Gastrocnemius medialis (tissue), 4 donors: Measurements from ENCODE around the gene FABP2. TPM values are rescaled to one million over a fixed set of nuclear protein-coding genes. Genes with fewer than 3 reads are reported as not detected.
"Not testable (repeated sequence)": the region's sequence is repeated elsewhere in the genome, so short reads cannot be mapped to it uniquely, and the experiment has no call there.

Experiments
- ATAC-seq, 2 donors: fragments of 150-250 bp; one replicate each; pipeline ENCODE4 v1.9.1; 2016
- DNase-seq, 2 donors: peaks; one replicate each; pipeline ENCODE4 v3.0.0-alpha.2; 2019
- H3K27ac ChIP-seq, 4 donors: fragments of 200-600 bp; sonication (generic); 1 replicate in 1 of 4; 2 replicates in 3 of 4; pipeline ENCODE4 v1.5.1; 2016 to 2018; ENCODE audit warnings: mild to moderate bottlenecking in 2 of 4, moderate library complexity in 1 of 4
- H3K27me3 ChIP-seq, 3 donors: fragments of 200-600 bp; sonication (generic) in 2 of 3; 1 replicate in 1 of 3; 2 replicates in 2 of 3; pipeline versions ENCODE4 v1.5.1 to v1.6.0; 2016 to 2019; ENCODE audit warnings: mild to moderate bottlenecking in 1 of 3, moderate library complexity in 1 of 3
- H3K36me3 ChIP-seq, 2 donors: fragments of 200-600 bp; sonication (generic) in 1 of 2; one replicate each; pipeline ENCODE4 v1.5.1; 2017 to 2018
- H3K4me1 ChIP-seq, 2 donors: fragments of 200-600 bp; sonication (generic) in 1 of 2; one replicate each; pipeline ENCODE4 v1.5.1; 2016 to 2017; ENCODE audit warnings: mild to moderate bottlenecking in 2 of 2
- H3K4me3 ChIP-seq, 4 donors: fragments of 200-600 bp; sonication (generic) in 3 of 4; 1 replicate in 1 of 4; 2 replicates in 3 of 4; pipeline ENCODE4 v1.5.1; 2016 to 2019; ENCODE audit warnings: mild to moderate bottlenecking in 2 of 4
- H3K9me3 ChIP-seq, 3 donors: fragments of 200-600 bp; sonication (generic) in 2 of 3; 1 replicate in 1 of 3; 2 replicates in 2 of 3; pipeline ENCODE4 v1.5.1; 2016 to 2019
- CTCF ChIP-seq, 5 experiments: fragments of 450-650 bp in 3 of 5; fragments of 200-600 bp in 2 of 5; sonication (generic) in 2 of 5; IDR thresholded peaks in 4 of 5; conservative IDR thresholded peaks in 1 of 5; 1 replicate in 4 of 5; 2 replicates in 1 of 5; pipeline ENCODE4 v1.5.1; 2016 to 2019; ENCODE audit warnings: antibody characterized with exemption in 5 of 5, mild to moderate bottlenecking in 3 of 5, moderate library complexity in 3 of 5
- POLR2A ChIP-seq, 2 donors: fragments of 450-650 bp; IDR thresholded peaks; one replicate each; pipeline ENCODE4 v1.6.1; 2017; ENCODE audit warnings: antibody characterized with exemption in 2 of 2, mild to moderate bottlenecking in 2 of 2, moderate library complexity in 2 of 2
- in situ Hi-C, 4 donors: fragments of 200-750 bp; cut with MboI; loops; one replicate each; pipeline versions ENCODE4 v1.15.0 to v1.8.0; 2017; ENCODE audit warnings: low sequenced_read_pairs in 4 of 4
- intact Hi-C: fragments of 100-400 bp; cut with DNase I; formaldehyde crosslinking; loops from one replicate; pipeline ENCODE4 v1.15.1; 2023; ENCODE audit warnings: low total_unique reads
- total RNA-seq, 4 donors: library from RNA; depleted of rRNA; stranded (reverse); fragments of >200 nt; gene quantifications; one replicate each; pipeline versions ENCODE4 v1.1.0 to v1.2.3, GENCODE V29; 2016

The FABP2 gene
- total RNA-seq, 4 donors from 2014 or later = 0.15 TPM; not detected in 3

DNA sequence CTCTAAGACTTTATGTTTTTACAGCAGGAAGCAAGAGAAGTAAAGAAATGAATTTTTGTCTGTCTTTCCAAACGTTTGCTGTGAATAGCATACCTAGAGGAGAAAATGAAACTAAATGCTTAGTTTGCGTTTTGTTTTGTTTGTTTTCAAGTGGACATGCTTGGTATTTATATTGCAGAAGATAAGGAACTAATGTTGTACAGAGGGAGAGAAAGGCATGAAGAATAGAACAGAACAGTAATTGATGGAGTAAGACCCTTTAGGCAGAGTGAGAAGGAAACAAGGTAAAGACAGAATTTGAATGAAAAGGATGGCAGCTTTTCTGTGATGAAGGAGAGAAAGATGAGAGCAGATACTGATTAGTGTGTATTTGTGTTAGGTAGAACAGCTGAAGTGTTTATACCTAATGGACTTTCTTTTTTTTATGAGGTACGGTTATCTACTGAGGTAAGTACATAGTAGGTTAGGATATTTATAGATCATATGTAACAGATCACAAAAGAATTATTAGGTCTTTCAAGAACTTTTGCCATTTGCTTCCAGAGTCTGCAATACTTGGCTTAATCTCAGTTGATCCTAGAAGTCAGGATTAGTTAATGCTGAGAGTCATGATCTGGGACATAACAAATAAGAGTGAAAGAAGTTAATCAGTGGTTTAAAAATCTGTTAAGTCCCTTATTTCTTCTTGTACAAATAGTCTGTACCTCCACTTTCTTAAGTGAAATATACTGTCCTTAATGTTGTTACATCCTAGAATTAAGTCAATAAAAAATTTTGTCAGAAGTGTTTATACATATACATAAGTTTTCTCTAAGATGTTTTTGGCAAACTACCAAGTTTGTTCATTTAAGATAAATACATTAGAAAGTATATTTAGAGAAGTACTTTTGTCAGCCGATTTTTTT, 36.8 kb downstream of the FABP2 start:
- peak overlapping the region; percentile 1 to 22 (median 10) for H3K4me3 ChIP-seq
- ATAC-seq = peak in 1 of 2 donors; percentile 18
- no peaks in the 10 kb centered on the region for H3K27me3 ChIP-seq
- TF ChIP-seq CTCF (IDR thresholded peaks at IDR 0.05 in 4 of 5, conservative IDR thresholded peaks at IDR 0.05 in 1 of 5) = peak in 2 of 5 experiments; percentile 20 to 25
- no peak for TF ChIP-seq POLR2A (IDR thresholded peaks at IDR 0.05)
- no peak for DNase-seq
- no peaks in the 10 kb centered on the region for H3K9me3 ChIP-seq
- H3K4me1 ChIP-seq = peaks cover 69 to 75% of the 10 kb centered on the region in 2 donors
- intact Hi-C loops = loop anchor here (1.0 to 10.0 kb wide), 3 partner anchors 14 to 540 kb away; no protein-coding TSS in a partner anchor
- H3K36me3 ChIP-seq = no peaks in the 10 kb centered on the region
- in situ Hi-C loops = loop anchor here in 3 of 4 donors (5.0 to 25.0 kb wide), 3 partner anchors 300 to 523 kb away; no protein-coding TSS in a partner anchor
- H3K27ac ChIP-seq = peak overlapping the region; percentile 64 to 77 (median 69)

DNA sequence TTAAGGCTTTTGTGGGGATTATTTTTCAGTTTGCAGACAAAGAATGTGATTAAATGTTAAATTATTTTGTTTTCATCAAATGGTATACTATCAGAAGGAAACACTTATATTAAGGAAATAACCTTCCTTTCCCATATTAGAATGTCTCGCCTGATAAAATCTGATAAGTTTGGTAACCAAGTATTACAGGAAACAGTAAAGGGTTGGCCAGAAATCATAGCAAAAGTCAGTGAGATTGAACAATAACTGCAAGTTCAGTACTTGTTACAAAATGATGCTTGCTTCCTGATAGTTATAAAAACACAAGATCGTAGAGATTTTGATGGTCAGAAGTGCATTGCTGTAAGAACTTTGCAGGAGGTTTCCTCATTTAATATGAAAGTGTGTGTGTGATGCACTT, 40.5 kb downstream of the FABP2 start:
- TF ChIP-seq POLR2A (IDR thresholded peaks at IDR 0.05) (no peak), CTCF (IDR thresholded peaks at IDR 0.05 in 4 of 5, conservative IDR thresholded peaks at IDR 0.05 in 1 of 5) (no peak)
- H3K27me3 ChIP-seq = no peaks in the 10 kb centered on the region
- peak overlapping the region in 2 of 4 donors; percentile 40 to 70 for H3K27ac ChIP-seq
- peaks cover 46 to 61% of the 10 kb centered on the region in 2 donors for H3K4me1 ChIP-seq
- ATAC-seq (no peak), DNase-seq (no peak)
- H3K36me3 ChIP-seq = no peaks in the 10 kb centered on the region
- no peaks in the 10 kb centered on the region for H3K9me3 ChIP-seq
- no peak overlapping the region for H3K4me3 ChIP-seq
- intact Hi-C loops = loop anchor here (10.0 kb wide), 1 partner anchor 537 kb away; no protein-coding TSS in a partner anchor
- in situ Hi-C loops = loop anchor here in 2 of 4 donors (10.0 to 25.0 kb wide), 2 partner anchors 297 to 519 kb away; no protein-coding TSS in a partner anchor

- Histone ChIP-seq H3K27ac (peak overlapping the region in 2 of 4 donors; percentile 1 to 10), H3K4me1 (peaks cover 33 to 46% of the 10 kb centered on the region in 2 donors)
- in situ Hi-C loops (loop anchor here in 2 of 4 donors (10.0 to 25.0 kb wide), 2 partner anchors 295 to 518 kb away; no protein-coding TSS in a partner anchor), intact Hi-C loops (loop anchor here (10.0 kb wide), 1 partner anchor 535 kb away; no protein-coding TSS in a partner anchor)
- not testable (repeated sequence) for DNase-seq, H3K27me3 ChIP-seq, H3K36me3 ChIP-seq, ATAC-seq, H3K4me3 ChIP-seq, H3K9me3 ChIP-seq
Observed at GRCh38 chr4:119279945-119280344, 42.0 kb downstream of the FABP2 start.

DNA sequence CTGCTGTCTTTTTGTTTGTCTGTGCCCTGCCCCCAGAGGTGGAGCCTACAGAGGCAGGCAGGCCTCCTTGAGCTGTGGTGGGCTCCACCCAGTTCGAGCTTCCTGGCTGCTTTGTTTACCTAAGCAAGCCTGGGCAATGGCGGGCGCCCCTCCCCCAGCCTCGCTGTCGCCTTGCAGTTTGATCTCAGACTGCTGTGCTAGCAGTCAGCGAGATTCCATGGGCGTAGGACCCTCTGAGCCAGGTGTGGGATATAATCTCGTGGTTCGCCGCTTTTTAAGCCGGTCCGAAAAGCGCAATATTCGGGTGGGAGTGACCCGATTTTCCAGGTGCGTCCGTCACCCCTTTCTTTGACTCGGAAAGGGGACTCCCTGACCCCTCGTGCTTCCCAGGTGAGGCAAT, 42.4 kb downstream of the FABP2 start:
- DNase-seq, H3K4me3 ChIP-seq, H3K36me3 ChIP-seq, intact Hi-C loops, H3K9me3 ChIP-seq, ATAC-seq, H3K27me3 ChIP-seq: not testable (repeated sequence)
- peaks cover 29 to 42% of the 10 kb centered on the region in 2 donors for H3K4me1 ChIP-seq
- H3K27ac ChIP-seq = peak overlapping the region in 1 of 4 donors; percentile 1
- in situ Hi-C loops = loop anchor here in 2 of 4 donors (25.0 kb wide), 1 partner anchor 517 kb away; no protein-coding TSS in a partner anchor

DNA sequence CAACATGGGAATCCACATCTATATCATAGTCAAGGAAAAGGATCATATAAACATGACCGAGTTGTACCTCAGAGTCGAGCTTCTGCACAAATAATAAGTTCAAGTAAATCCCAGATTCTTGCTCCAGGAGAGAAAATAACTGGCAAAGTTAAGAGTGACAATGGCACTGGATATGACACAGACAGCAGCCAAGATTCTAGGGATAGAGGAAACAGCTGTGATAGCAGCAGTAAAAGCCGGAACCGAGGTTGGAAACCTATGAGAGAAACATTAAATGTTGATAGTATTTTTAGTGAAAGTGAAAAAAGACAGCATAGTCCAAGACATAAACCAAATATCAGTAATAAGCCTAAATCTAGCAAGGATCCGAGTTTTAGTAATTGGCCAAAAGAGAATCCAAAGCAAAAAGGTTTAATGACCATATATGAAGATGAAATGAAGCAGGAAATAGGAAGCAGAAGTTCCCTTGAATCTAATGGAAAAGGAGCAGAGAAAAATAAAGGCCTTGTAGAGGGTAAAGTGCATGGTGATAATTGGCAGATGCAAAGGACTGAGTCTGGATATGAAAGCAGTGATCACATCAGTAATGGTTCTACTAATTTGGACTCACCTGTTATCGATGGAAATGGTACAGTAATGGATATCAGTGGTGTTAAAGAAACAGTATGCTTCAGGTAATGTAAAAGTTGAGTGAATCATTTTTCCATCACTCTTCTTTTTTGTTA, 50.4 kb downstream of the FABP2 start:
- Histone ChIP-seq H3K9me3 (no peaks in the 10 kb centered on the region), H3K36me3 (peaks cover 0 to 73% of the 10 kb centered on the region in 2 donors), H3K27ac (peak overlapping the region in 2 of 4 donors; percentile 13 to 33), H3K4me3 (no peak overlapping the region), H3K4me1 (peaks cover 0 to 4% of the 10 kb centered on the region in 2 donors), H3K27me3 (no peaks in the 10 kb centered on the region)
- in situ Hi-C loops = no loop called here
- intact Hi-C loops = no loop called here
- no peak for ATAC-seq
- TF ChIP-seq POLR2A (IDR thresholded peaks at IDR 0.05) (no peak), CTCF (IDR thresholded peaks at IDR 0.05 in 4 of 5, conservative IDR thresholded peaks at IDR 0.05 in 1 of 5) (no peak)
- no peak for DNase-seq
